Heart left ventricle (tissue), 16 donors: ENCODE results near the gene KLHL22. TPM values are rescaled to one million over a fixed set of nuclear protein-coding genes. Genes with fewer than 3 reads are reported as not detected.

Experiments used
- ATAC-seq, 4 donors: fragments of 200-7000 bp; cut with Tn5 transposase; one replicate each; pipeline ENCODE4 v1.9.1; 2020 to 2022; ENCODE audit warnings: moderate library complexity in 4 of 4, mild to moderate bottlenecking in 3 of 4, moderate number of reproducible peaks in 1 of 4
- DNase-seq, 5 donors: peaks; one replicate each; pipeline ENCODE4 v3.0.0-alpha.2; 2020
- H3K27ac ChIP-seq, 12 donors: fragments of 200-600 bp; sonication (generic) in 4 of 12; one replicate each; pipeline versions ENCODE4 v1.5.0 to v1.8.0; 2016 to 2022; ENCODE audit warnings: mild to moderate bottlenecking in 2 of 12
- H3K27me3 ChIP-seq, 9 donors: fragments of 200-600 bp; sonication (generic) in 2 of 9; one replicate each; pipeline versions ENCODE4 v1.5.1 to v1.8.0; 2016 to 2022; ENCODE audit warnings: mild to moderate bottlenecking in 3 of 9
- H3K36me3 ChIP-seq, 9 donors: fragments of 200-600 bp; sonication (generic) in 2 of 9; one replicate each; pipeline versions ENCODE4 v1.5.0 to v1.8.0; 2018 to 2022; ENCODE audit warnings: mild to moderate bottlenecking in 2 of 9
- H3K4me1 ChIP-seq, 12 donors: fragments of 200-600 bp; sonication (generic) in 4 of 12; one replicate each; pipeline versions ENCODE4 v1.5.0 to v1.8.0; 2016 to 2022; ENCODE audit warnings: mild to moderate bottlenecking in 3 of 12
- H3K4me3 ChIP-seq, 12 donors: fragments of 200-600 bp; sonication (generic) in 4 of 12; one replicate each; pipeline versions ENCODE4 v1.5.0 to v1.8.0; 2017 to 2022; ENCODE audit warnings: mild to moderate bottlenecking in 9 of 12, moderate library complexity in 4 of 12
- H3K9me3 ChIP-seq, 12 donors: fragments of 200-600 bp; sonication (generic) in 4 of 12; one replicate each; pipeline versions ENCODE4 v1.5.0 to v1.8.0; 2016 to 2022; ENCODE audit warnings: mild to moderate bottlenecking in 1 of 12
- POLR2A ChIP-seq, 2 donors: fragments of 450-650 bp; IDR thresholded peaks; one replicate each; pipeline ENCODE4 v1.6.1; 2017; ENCODE audit warnings: antibody characterized with exemption in 2 of 2, mild to moderate bottlenecking in 2 of 2, moderate library complexity in 2 of 2
- WGBS, 4 donors: extraction: QIAGEN DNeasy Blood & Tissue Kit in 2 of 4; methylation state at CpG; one replicate each; pipeline versions ENCODE4 v1.1.5 to v1.1.7; 2013 to 2018; 5-methylcytosine and 5-hydroxymethylcytosine counted together
- intact Hi-C, 10 donors: fragments of 100-400 bp; cut with DNase I; formaldehyde crosslinking; loops; one replicate each; pipeline versions ENCODE4 v1.11.1 to v1.14.2; 2022
- polyA plus RNA-seq, 2 donors: library from polyadenylated mRNA; stranded (reverse); fragments of 200-250 nt; gene quantifications; one replicate each; pipeline ENCODE4 v1.2.3, GENCODE V29; 2013
- total RNA-seq, 9 donors: library from RNA; depleted of rRNA in 2 of 9; stranded (reverse); fragments of >200 nt in 2 of 9; fragmentation: NEBNext Ultra II Directional in 3 of 9; extraction: Animal tissue kit (Norgen Biotek cat#: 25700) in 3 of 9; gene quantifications; one replicate each; pipeline versions ENCODE4 v1.1.0 to v1.2.4, GENCODE V29; 2016 to 2023
- TF ChIP-seq, protein P1 (sequence below), 12 donors: fragments of 200-600 bp; sonication (generic) in 4 of 12; IDR thresholded peaks; one replicate each; pipeline versions ENCODE4 v1.5.0 to v1.8.0; 2018 to 2022; ENCODE audit warnings: antibody characterized with exemption in 12 of 12, mild to moderate bottlenecking in 5 of 12
- donor health status: ischemic (EF 13 %, LVEDD 7.1; RV severe dilation, severe dysfunction).
- donor health status: healthy with polysubstance abuse.
- donor health status: DM: no; HTN: yes; CAD: no.
- donor health status: DM: no; HTN: no; CAD: no.
- donor health status: ischemic (EF 25% LVEDD 6.9; RV normal size, moderate dysfunction).
- donor health status: ischemic (EF 25% LVEDD 5.7; RV mildly dilated, moderate dysfunction).
- donor health status: healthy.
- donor health status: DM: yes; HTN: yes; CAD: no.
- donor health status: ischemic (EF 35%, LVEDD 5.7; RV mildly dilated, moderate dysfunction).
- donor health status: nonischemic (EF 11% LVEDD 7.7; RV severe dilation, severe dysfunction).
- donor health status: DM: yes; HTN: yes; CAD: no.
- donor health status: PGD.
- donor health status: ischemic (EF 29% LVEDD 5.4; RV normal size, mild dysfunction).
- donor health status: nonischemic (EF 23%, LVEDD 6.1; RV moderate dilation, normal function).

KLHL22 gene
- total and polyA plus RNA-seq, 11 donors = 10.2 to 23.6 (median 16.8) TPM

DNA sequence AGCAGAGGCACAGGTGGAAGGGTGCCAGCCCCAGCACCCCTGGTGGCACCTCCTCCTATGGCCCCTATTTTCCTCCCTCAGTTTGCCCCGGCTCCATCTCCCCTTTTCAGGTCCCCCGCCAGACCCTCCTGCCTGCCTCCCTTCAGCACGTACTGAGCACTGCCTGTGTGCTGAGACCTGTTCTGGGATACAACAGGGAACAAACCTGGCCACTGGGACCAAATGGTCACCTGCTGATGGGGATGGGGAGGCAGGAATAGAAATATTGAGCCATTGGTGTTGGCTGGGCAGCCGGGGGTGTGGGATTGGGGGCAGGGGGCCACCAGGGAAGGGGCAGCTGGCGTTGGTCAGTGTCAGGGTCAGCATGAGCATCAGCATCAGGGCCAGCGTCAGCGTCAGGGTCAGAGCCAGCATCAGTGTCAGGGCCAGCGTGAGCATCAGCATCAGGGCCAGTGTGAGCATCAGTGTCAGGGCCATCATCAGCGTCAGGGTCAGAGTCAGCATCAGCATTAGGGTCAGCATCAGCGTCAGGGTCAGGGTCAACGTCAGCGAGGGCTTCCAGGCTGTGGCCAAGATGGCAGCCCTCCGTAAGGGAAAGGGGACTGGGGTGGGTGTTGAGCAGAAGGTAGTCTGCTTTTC lies 94.1 kb downstream of the KLHL22 start:
- no peak for DNase-seq
- Histone ChIP-seq H3K9me3 (no peaks in the 10 kb centered on the region), H3K4me3 (no peak overlapping the region), H3K36me3 (peaks cover 0 to 37% (median 17%) of the 10 kb centered on the region in 9 donors), H3K27ac (no peak overlapping the region), H3K27me3 (no peaks in the 10 kb centered on the region), H3K4me1 (peaks cover 0 to 4% (median 0%) of the 10 kb centered on the region in 12 donors)
- ATAC-seq = no peak
- TF ChIP-seq, protein P1, sequence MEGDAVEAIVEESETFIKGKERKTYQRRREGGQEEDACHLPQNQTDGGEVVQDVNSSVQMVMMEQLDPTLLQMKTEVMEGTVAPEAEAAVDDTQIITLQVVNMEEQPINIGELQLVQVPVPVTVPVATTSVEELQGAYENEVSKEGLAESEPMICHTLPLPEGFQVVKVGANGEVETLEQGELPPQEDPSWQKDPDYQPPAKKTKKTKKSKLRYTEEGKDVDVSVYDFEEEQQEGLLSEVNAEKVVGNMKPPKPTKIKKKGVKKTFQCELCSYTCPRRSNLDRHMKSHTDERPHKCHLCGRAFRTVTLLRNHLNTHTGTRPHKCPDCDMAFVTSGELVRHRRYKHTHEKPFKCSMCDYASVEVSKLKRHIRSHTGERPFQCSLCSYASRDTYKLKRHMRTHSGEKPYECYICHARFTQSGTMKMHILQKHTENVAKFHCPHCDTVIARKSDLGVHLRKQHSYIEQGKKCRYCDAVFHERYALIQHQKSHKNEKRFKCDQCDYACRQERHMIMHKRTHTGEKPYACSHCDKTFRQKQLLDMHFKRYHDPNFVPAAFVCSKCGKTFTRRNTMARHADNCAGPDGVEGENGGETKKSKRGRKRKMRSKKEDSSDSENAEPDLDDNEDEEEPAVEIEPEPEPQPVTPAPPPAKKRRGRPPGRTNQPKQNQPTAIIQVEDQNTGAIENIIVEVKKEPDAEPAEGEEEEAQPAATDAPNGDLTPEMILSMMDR (IDR thresholded peaks at IDR 0.05) = no peak
- TF ChIP-seq POLR2A (IDR thresholded peaks at IDR 0.05) = no peak
- intact Hi-C loops = no loop called here
- WGBS, 4 donors = 93 to 97% (median 96%) methylated on average over 13 of the region's 13 CpGs

DNA sequence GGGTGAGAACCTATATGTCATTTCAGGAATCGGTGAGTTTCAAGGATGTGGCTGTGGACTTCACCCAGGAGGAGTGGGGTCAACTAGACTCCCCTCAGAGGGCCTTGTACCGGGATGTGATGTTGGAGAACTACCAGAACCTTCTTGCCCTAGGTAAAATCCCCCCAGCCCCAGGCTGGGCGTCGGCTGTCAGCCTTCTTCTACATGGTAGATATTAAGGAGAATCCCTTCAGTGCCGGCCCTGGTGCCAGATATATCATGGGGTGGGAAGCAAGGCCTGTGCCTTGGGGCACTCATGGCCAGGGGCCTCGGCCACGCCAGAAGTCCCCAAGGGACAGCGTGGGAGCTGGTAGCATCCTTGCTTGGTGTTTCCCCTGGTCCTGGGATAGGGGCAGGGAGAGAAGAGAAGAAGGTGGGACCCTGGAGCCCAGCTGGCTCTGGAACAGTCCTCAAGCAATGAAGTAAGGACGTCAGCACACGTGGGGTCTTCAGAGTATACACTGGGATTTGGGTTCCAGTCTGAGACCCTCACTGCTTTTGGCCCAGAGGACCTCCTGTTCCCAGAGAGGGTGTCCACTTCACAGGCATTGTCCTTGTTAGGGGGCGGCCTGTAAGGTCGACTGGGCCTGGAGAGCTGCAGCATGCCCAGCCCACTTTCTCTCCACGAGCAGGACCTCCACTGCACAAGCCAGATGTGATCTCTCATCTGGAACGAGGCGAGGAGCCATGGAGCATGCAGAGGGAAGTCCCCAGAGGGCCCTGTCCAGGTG lies 94.8 kb downstream of the KLHL22 start:
- Histone ChIP-seq H3K36me3 (peaks cover 0 to 30% (median 10%) of the 10 kb centered on the region in 9 donors), H3K9me3 (no peaks in the 10 kb centered on the region), H3K4me1 (peaks cover 0 to 10% (median 4%) of the 10 kb centered on the region in 12 donors), H3K4me3 (no peak overlapping the region), H3K27me3 (no peaks in the 10 kb centered on the region), H3K27ac (no peak overlapping the region)
- intact Hi-C loops = no loop called here
- no peak for DNase-seq
- ATAC-seq = no peak
- TF ChIP-seq, protein P1 (IDR thresholded peaks at IDR 0.05) = no peak
- TF ChIP-seq POLR2A (IDR thresholded peaks at IDR 0.05) = no peak
- 94 to 98% (median 95%) methylated on average over 14 to 15 of the region's 15 CpGs for WGBS, 4 donors

DNA sequence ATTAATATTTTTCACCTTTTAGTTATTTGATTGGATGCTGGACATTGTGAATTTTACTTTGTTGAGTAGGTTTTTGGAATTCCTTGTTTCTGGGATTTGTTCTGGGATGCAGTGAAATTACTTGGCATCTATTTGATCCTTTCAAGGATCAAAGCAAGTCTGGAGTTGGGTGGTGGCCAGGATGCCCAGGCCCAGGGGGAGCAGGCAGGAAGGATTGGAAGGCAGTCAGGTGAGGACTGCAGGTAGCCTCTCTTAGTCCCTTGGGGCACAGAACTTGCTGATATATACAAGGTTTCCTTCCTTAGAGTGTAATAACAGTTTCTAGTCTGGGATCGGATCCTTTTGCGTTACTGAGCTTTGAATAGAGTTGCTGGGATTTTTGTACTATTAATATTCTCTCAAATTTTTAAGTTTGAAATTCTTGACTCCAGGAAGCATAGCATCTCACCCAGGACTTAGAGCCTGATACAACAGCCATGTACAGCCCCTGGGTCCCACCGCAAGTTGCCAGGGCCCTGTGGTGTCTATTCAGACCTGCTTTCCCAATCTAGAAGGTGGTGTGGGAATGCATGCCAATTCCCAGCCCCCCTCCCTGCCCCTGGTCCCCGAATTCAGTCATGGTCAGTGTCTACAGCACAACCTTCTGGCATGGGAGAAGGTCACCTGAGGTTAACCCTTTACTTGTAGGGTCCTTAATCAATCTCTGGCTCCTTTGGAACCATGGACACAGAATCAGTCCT lies 95.6 kb downstream of the KLHL22 start:
- no peak for ATAC-seq
- DNase-seq = no peak
- H3K4me1 ChIP-seq = peaks cover 0 to 17% (median 9%) of the 10 kb centered on the region in 12 donors
- peaks cover 0 to 23% (median 3%) of the 10 kb centered on the region in 9 donors for H3K36me3 ChIP-seq
- WGBS, 4 donors = 72 to 85% (median 82%) methylated on average over 4 of the region's 4 CpGs
- intact Hi-C loops = no loop called here
- no peak overlapping the region for H3K4me3 ChIP-seq
- no peaks in the 10 kb centered on the region for H3K9me3 ChIP-seq
- no peaks in the 10 kb centered on the region for H3K27me3 ChIP-seq
- TF ChIP-seq, protein P1 (IDR thresholded peaks at IDR 0.05) = no peak
- no peak for TF ChIP-seq POLR2A (IDR thresholded peaks at IDR 0.05)
- no peak overlapping the region for H3K27ac ChIP-seq

DNA sequence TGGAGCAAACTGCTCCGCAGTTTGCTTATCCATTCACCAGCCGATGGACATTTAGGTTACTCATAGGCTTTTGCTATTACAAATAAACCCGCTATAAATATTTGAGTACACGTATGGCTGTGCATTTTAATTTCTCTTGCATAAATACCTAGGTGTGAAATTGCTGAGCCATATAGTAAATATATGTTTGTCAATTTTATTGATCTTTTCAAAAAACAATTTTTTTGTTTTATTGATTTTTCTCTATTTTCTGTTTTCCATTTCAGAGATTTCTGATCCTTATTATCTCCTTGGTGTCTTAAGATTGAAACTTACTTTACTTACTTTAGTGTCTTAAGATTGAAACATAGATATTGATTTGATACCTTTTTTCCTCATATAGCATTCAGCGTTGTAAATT lies 97.2 kb downstream of the KLHL22 start:
- H3K27me3 ChIP-seq = no peaks in the 10 kb centered on the region
- 97 to 99% (median 98%) methylated on average over 5 of the region's 5 CpGs for WGBS, 4 donors
- peaks cover 0 to 28% (median 14%) of the 10 kb centered on the region in 12 donors for H3K4me1 ChIP-seq
- no peaks in the 10 kb centered on the region for H3K9me3 ChIP-seq
- H3K27ac ChIP-seq = no peak overlapping the region
- peaks cover 0 to 15% (median 3%) of the 10 kb centered on the region in 9 donors for H3K36me3 ChIP-seq
- ATAC-seq (no peak), DNase-seq (no peak)
- no peak for TF ChIP-seq POLR2A (IDR thresholded peaks at IDR 0.05)
- TF ChIP-seq, protein P1 (IDR thresholded peaks at IDR 0.05) = no peak
- no peak overlapping the region for H3K4me3 ChIP-seq
- intact Hi-C loops = no loop called here
